HEK293 (cell line): ENCODE measurements around the gene KANSL3.

Experiments
- CTCF ChIA-PET: fragments of 350-600 bp; formaldehyde crosslinking; extraction: SDS; loops from one replicate; lab custom pipeline; 2021; ENCODE audit warnings: antibody characterized with exemption; lab: Yijun Ruan, JAX
- POLR2A ChIA-PET: fragments of 300-600 bp; formaldehyde crosslinking; extraction: SDS; loops from one replicate; lab custom pipeline; 2020; ENCODE audit warnings: antibody characterized with exemption, inconsistent platforms; lab: Yijun Ruan, JAX
- H3K27ac ChIP-seq: fragments of 200-500 bp; sonication (Bioruptor generic); 2 replicates; pipeline ENCODE4 v1.5.1; 2014; ENCODE audit warnings: low read depth, low read length, control low read depth, inconsistent platforms; ENCODE audit errors: extremely low read depth
- H3K36me3 ChIP-seq, 2 experiments: fragments of 200-500 bp in 1 of 2; sonication (Bioruptor generic) in 1 of 2; 1 replicate in 1 of 2; 2 replicates in 1 of 2; pipeline ENCODE4 v1.5.1; 2014 to 2017; ENCODE audit warnings: inconsistent platforms in 2 of 2, low read length in 2 of 2; ENCODE audit not compliant: control insufficient read depth in 2 of 2, insufficient read depth in 1 of 2
- H3K4me1 ChIP-seq: fragments of 200-500 bp; sonication (Bioruptor generic); 2 replicates; pipeline ENCODE4 v1.5.1; 2014; ENCODE audit warnings: mild to moderate bottlenecking, low read length, inconsistent platforms; ENCODE audit not compliant: control insufficient read depth, insufficient read depth
- H3K4me3 ChIP-seq: 2 replicates; pipeline ENCODE4 v1.5.1; 2011; ENCODE audit warnings: low read depth, mild to moderate bottlenecking, control low read depth, low read length, moderate library complexity
- H3K9me3 ChIP-seq: fragments of 200-500 bp; sonication (Bioruptor generic); 2 replicates; pipeline ENCODE4 v1.5.1; 2014; ENCODE audit warnings: low read depth, low read length, inconsistent platforms; ENCODE audit not compliant: control insufficient read depth, insufficient read depth
- EGR2 ChIP-seq: fragments of 450-650 bp; formaldehyde crosslinking; IDR thresholded peaks from 2 replicates; pipeline ENCODE4 v1.5.1; 2016; ENCODE audit warnings: low read depth, missing biosample characterization, missing genetic modification characterization
- GLI2 ChIP-seq: fragments of 450-650 bp; formaldehyde crosslinking; IDR thresholded peaks from 2 replicates; pipeline ENCODE4; 2017; ENCODE audit warnings: missing biosample characterization, missing genetic modification characterization, low read depth, borderline replicate concordance
- INSM2 ChIP-seq: fragments of 450-650 bp; formaldehyde crosslinking; IDR thresholded peaks from 2 replicates; pipeline ENCODE4 v1.5.1; 2016; ENCODE audit warnings: missing biosample characterization, missing genetic modification characterization
- KLF16 ChIP-seq: fragments of 450-650 bp; formaldehyde crosslinking; IDR thresholded peaks from 2 replicates; pipeline ENCODE4 v1.5.1; 2017; ENCODE audit warnings: missing biosample characterization, missing genetic modification characterization
- MEIS1 ChIP-seq: sonication (generic); formaldehyde crosslinking; IDR thresholded peaks from 2 replicates; pipeline ENCODE4 v1.8.1; 2022; ENCODE audit warnings: missing genetic modification reagents, mild to moderate bottlenecking, borderline replicate concordance
- PBX3 ChIP-seq: sonication (generic); formaldehyde crosslinking; IDR thresholded peaks from 2 replicates; pipeline ENCODE4 v1.8.1; 2022; ENCODE audit warnings: mild to moderate bottlenecking, moderate library complexity, missing genetic modification reagents
- PRDM4 ChIP-seq: fragments of 450-650 bp; formaldehyde crosslinking; IDR thresholded peaks from 2 replicates; pipeline ENCODE4 v1.5.1; 2017; ENCODE audit warnings: missing biosample characterization, missing genetic modification characterization
- SP7 ChIP-seq: fragments of 450-650 bp; formaldehyde crosslinking; IDR thresholded peaks from 2 replicates; pipeline ENCODE4 v1.5.1; 2016; ENCODE audit warnings: missing biosample characterization, missing genetic modification characterization
- ZBTB44 ChIP-seq: fragments of 450-650 bp; IDR thresholded peaks from 2 replicates; pipeline ENCODE4 v1.5.1; 2018; ENCODE audit warnings: missing biosample characterization, mild to moderate bottlenecking, missing genetic modification characterization
- ZFHX2 ChIP-seq: fragments of 450-650 bp; formaldehyde crosslinking; conservative IDR thresholded peaks from 2 replicates; pipeline ENCODE4 v1.5.1; 2016; ENCODE audit warnings: missing biosample characterization, missing genetic modification characterization
- ZNF132 ChIP-seq: fragments of 450-650 bp; formaldehyde crosslinking; IDR thresholded peaks from 2 replicates; pipeline ENCODE4 v1.5.1; 2017; ENCODE audit warnings: missing biosample characterization, missing genetic modification characterization, borderline replicate concordance
- ZNF16 ChIP-seq: fragments of 450-650 bp; formaldehyde crosslinking; IDR thresholded peaks from 2 replicates; pipeline ENCODE4 v1.5.1; 2016; ENCODE audit warnings: low read depth, missing biosample characterization, missing genetic modification characterization
- ZNF211 ChIP-seq: fragments of 450-650 bp; formaldehyde crosslinking; IDR thresholded peaks from 2 replicates; pipeline ENCODE4 v1.5.1; 2016; ENCODE audit warnings: low read depth, missing biosample characterization, missing genetic modification characterization
- ZNF394 ChIP-seq: fragments of 450-650 bp; formaldehyde crosslinking; IDR thresholded peaks from 2 replicates; pipeline ENCODE4 v1.5.1; 2016; ENCODE audit warnings: missing biosample characterization, missing genetic modification characterization, mild to moderate bottlenecking, moderate library complexity, borderline replicate concordance
- ZNF48 ChIP-seq: fragments of 450-650 bp; formaldehyde crosslinking; IDR thresholded peaks from 2 replicates; pipeline ENCODE4 v1.5.1; 2016; ENCODE audit warnings: missing biosample characterization, missing genetic modification characterization
- ZNF488 ChIP-seq: fragments of 450-650 bp; formaldehyde crosslinking; IDR thresholded peaks from 2 replicates; pipeline ENCODE4 v1.5.1; 2016; ENCODE audit warnings: missing biosample characterization, missing genetic modification characterization
- ZNF521 ChIP-seq: fragments of 450-650 bp; formaldehyde crosslinking; IDR thresholded peaks from 2 replicates; pipeline ENCODE4 v1.5.1; 2017; ENCODE audit warnings: missing biosample characterization, mild to moderate bottlenecking, missing genetic modification characterization
- ZNF580 ChIP-seq: fragments of 450-650 bp; formaldehyde crosslinking; IDR thresholded peaks from 2 replicates; pipeline ENCODE4 v1.5.1; 2016; ENCODE audit warnings: missing biosample characterization, missing genetic modification characterization
- ZNF670 ChIP-seq: fragments of 450-650 bp; formaldehyde crosslinking; IDR thresholded peaks from 2 replicates; pipeline ENCODE4 v1.5.1; 2016; ENCODE audit warnings: missing biosample characterization, missing genetic modification characterization, low read depth
- ZNF677 ChIP-seq: fragments of 450-650 bp; IDR thresholded peaks from 2 replicates; pipeline ENCODE4 v1.5.0; 2018; ENCODE audit warnings: missing biosample characterization, mild to moderate bottlenecking, missing genetic modification characterization, moderate library complexity
- ZNF692 ChIP-seq: fragments of 450-650 bp; formaldehyde crosslinking; IDR thresholded peaks from 2 replicates; pipeline ENCODE4 v1.5.1; 2016; ENCODE audit warnings: missing biosample characterization, missing genetic modification characterization
- ZNF776 ChIP-seq: fragments of 450-650 bp; formaldehyde crosslinking; IDR thresholded peaks from 2 replicates; pipeline ENCODE4 v1.5.0; 2017; ENCODE audit warnings: missing biosample characterization, missing genetic modification characterization, borderline replicate concordance
- ZSCAN23 ChIP-seq: fragments of 450-650 bp; formaldehyde crosslinking; IDR thresholded peaks from 2 replicates; pipeline ENCODE4 v1.5.1; 2016; ENCODE audit warnings: missing biosample characterization, missing genetic modification characterization

The KANSL3 gene

GRCh38 chr2:96574364-96574763 lies 63.7 kb downstream of the KANSL3 start (continued):
- TF ChIP-seq ZNF16 (tag by site-specific recombination) (no peak), KLF16 (tag by site-specific recombination) (no peak), ZNF677 (tag by site-specific recombination) (no peak), ZNF132 (tag by site-specific recombination) (no peak)

GRCh38 chr2:96568094-96568493 lies 70.0 kb downstream of the KANSL3 start:
- Histone ChIP-seq H3K36me3 (no peaks in the 10 kb centered on the region), H3K9me3 (no peaks in the 10 kb centered on the region), H3K4me3 (no peak overlapping the region), H3K27ac (no peak overlapping the region), H3K4me1 (no peaks in the 10 kb centered on the region)
- CTCF ChIA-PET: no interaction called here
- POLR2A ChIA-PET: no interaction called here
- TF ChIP-seq ZNF211 (tag by site-specific recombination) (no peak), ZFHX2 (tag by site-specific recombination) (peak; percentile 79), ZNF670 (tag by site-specific recombination) (no peak), GLI2 (tag by site-specific recombination) (no peak), EGR2 (tag by site-specific recombination) (peak; percentile 82), ZSCAN23 (tag by site-specific recombination) (no peak)

GRCh38 chr2:96565111-96565510 lies 73.0 kb downstream of the KANSL3 start:
- H3K27ac ChIP-seq: no peak overlapping the region
- POLR2A ChIA-PET: no interaction called here
- no peak overlapping the region for H3K4me3 ChIP-seq
- CTCF ChIA-PET: interaction anchor here (1.3 to 1.4 kb wide), 2 partner anchors 11 to 14 kb away, joined by 6 to 8 read pairs; no protein-coding TSS in a partner anchor
- H3K4me1 ChIP-seq: no peaks in the 10 kb centered on the region
- no peaks in the 10 kb centered on the region for H3K36me3 ChIP-seq
- H3K9me3 ChIP-seq: no peaks in the 10 kb centered on the region
- TF ChIP-seq PRDM4 (tag by site-specific recombination): no peak
- TF ChIP-seq ZNF776: no peak
- no peak for TF ChIP-seq ZNF16 (tag by site-specific recombination)
- no peak for TF ChIP-seq PBX3 (CRISPR knock-in tag)
- no peak for TF ChIP-seq INSM2
- no peak for TF ChIP-seq ZNF521
- no peak for TF ChIP-seq ZNF580
- no peak for TF ChIP-seq ZNF488 (tag by site-specific recombination)
- no peak for TF ChIP-seq ZBTB44
- TF ChIP-seq ZNF394: no peak
- no peak for TF ChIP-seq ZNF48 (tag by site-specific recombination)
- TF ChIP-seq MEIS1: no peak
- no peak for TF ChIP-seq ZNF692
- no peak for TF ChIP-seq SP7
